Activated CD8-positive, alpha-beta memory T cell treated with anti-CD3 and anti-CD28 coated beads for 36 hours (primary cell): ENCODE results near the gene ACADSB. TPM values are rescaled to one million over a fixed set of nuclear protein-coding genes. Genes with fewer than 3 reads are reported as not detected.

Experiments
- CTCF ChIA-PET: fragments of 350-600 bp; sonication (Branson Sonifier 250); formaldehyde crosslinking; loops from one replicate; lab custom pipeline; 2021; ENCODE audit warnings: antibody characterized with exemption; lab: Charles Lee
- POLR2A ChIA-PET: fragments of 350-600 bp; sonication (Branson Sonifier 250); formaldehyde crosslinking; loops from one replicate; lab custom pipeline; 2021; ENCODE audit warnings: antibody characterized with exemption; lab: Charles Lee
- total RNA-seq, 2 experiments: library from RNA; stranded (reverse); gene quantifications; one replicate each; pipeline ENCODE4 v1.2.3, GENCODE V29; 2021

Gene ACADSB
- total RNA-seq = 10 to 100 TPM; 26.6 to 27.0 TPM

- POLR2A ChIA-PET = interaction anchor here (0.6 to 3.2 kb wide), 8 partner anchors 25 to 281 kb away, joined by 3 to 12 read pairs (median 3); partner anchors contain the start of genes BUB3, C10orf88 and PSTK
- CTCF ChIA-PET = interaction anchor here (0.6 to 1.6 kb wide), 3 partner anchors 13 to 28 kb away, joined by 3 to 10 read pairs (median 3); partner anchors contain the start of gene PSTK
Observed at GRCh38 chr10:123008355-123009104, at the start of gene ACADSB, which contains the start of gene IKZF5. ACADSB (plus strand) TSS chr10:123009006; CDS start chr10:123009030, 24 bp downstream. IKZF5 (minus strand) TSS chr10:123008795; CDS start chr10:122998625, 10,170 bp downstream.

- ChIA-PET CTCF (no interaction called here), POLR2A (no interaction called here)
Observed at GRCh38 chr10:122962405-122962804, 46.4 kb upstream of the ACADSB start.

GRCh38 chr10:122966879-122967278, 41.9 kb upstream of the ACADSB start:
- ChIA-PET POLR2A (no interaction called here), CTCF (no interaction called here)

- ChIA-PET CTCF (no interaction called here), POLR2A (no interaction called here)
Observed at GRCh38 chr10:122968698-122969097, 40.1 kb upstream of the ACADSB start.

- CTCF ChIA-PET = no interaction called here
- POLR2A ChIA-PET = no interaction called here
Observed at GRCh38 chr10:122974023-122974422, 34.8 kb upstream of the ACADSB start.

- ChIA-PET POLR2A (no interaction called here), CTCF (no interaction called here)
Observed at GRCh38 chr10:122974543-122975064, 34.2 kb upstream of the ACADSB start.

GRCh38 chr10:122980209-122981065, 28.4 kb upstream of the ACADSB start, which contains the start of gene PSTK:
PSTK (plus strand) TSS chr10:122980401; CDS start chr10:122980480, 79 bp downstream.
- CTCF ChIA-PET = interaction anchor here (0.7 to 2.8 kb wide), 4 partner anchors 11 to 28 kb away, joined by 3 to 10 read pairs (median 3); partner anchors contain the start of genes ACADSB and IKZF5
- POLR2A ChIA-PET = interaction anchor here (1.0 to 2.0 kb wide), 4 partner anchors 25 to 174 kb away, joined by 3 to 12 read pairs (median 4); partner anchors contain the start of gene BUB3

GRCh38 chr10:122981066-122981464, 27.7 kb upstream of the ACADSB start:
- ChIA-PET CTCF (interaction anchor here (1.0 to 2.8 kb wide), 3 partner anchors 19 to 27 kb away, joined by 3 to 10 read pairs (median 3); partner anchors contain the start of genes ACADSB and IKZF5), POLR2A (interaction anchor here (1.2 to 2.0 kb wide), 3 partner anchors 26 to 173 kb away, joined by 5 to 12 read pairs (median 6); partner anchors contain the start of genes BUB3 and C10orf88)

GRCh38 chr10:122983898-122984297, 24.9 kb upstream of the ACADSB start:
- ChIA-PET CTCF (no interaction called here), POLR2A (interaction anchor here (0.8 kb wide), 1 partner anchor 24 kb away, joined by 3 read pairs; no protein-coding TSS in a partner anchor)

GRCh38 chr10:122984708-122985107, 24.1 kb upstream of the ACADSB start:
- POLR2A ChIA-PET = no interaction called here

GRCh38 chr10:122986335-122986734, 22.5 kb upstream of the ACADSB start:
- ChIA-PET POLR2A (no interaction called here), CTCF (no interaction called here)

More at GRCh38 chr10:122984708-122985107, 24.1 kb upstream of the ACADSB start:
- CTCF ChIA-PET = no interaction called here

- CTCF ChIA-PET = no interaction called here
- POLR2A ChIA-PET = no interaction called here
Observed at GRCh38 chr10:122988501-122988900, 20.3 kb upstream of the ACADSB start.

GRCh38 chr10:122990278-122990677, 18.5 kb upstream of the ACADSB start:
- POLR2A ChIA-PET = no interaction called here
- CTCF ChIA-PET = no interaction called here

- ChIA-PET POLR2A (no interaction called here), CTCF (interaction anchor here (1.1 kb wide), 2 partner anchors 12 to 15 kb away, joined by 3 read pairs; partner anchors contain the start of gene PSTK)
Observed at GRCh38 chr10:122992031-122992585, 16.7 kb upstream of the ACADSB start.

GRCh38 chr10:122993797-122994336, 14.9 kb upstream of the ACADSB start:
- CTCF ChIA-PET = no interaction called here
- POLR2A ChIA-PET = no interaction called here

- ChIA-PET POLR2A (no interaction called here), CTCF (no interaction called here)
Observed at GRCh38 chr10:122995936-122996335, 12.9 kb upstream of the ACADSB start.

GRCh38 chr10:122997864-122998263, 10.9 kb upstream of the ACADSB start:
- ChIA-PET POLR2A (no interaction called here), CTCF (no interaction called here)

- POLR2A ChIA-PET = no interaction called here
- CTCF ChIA-PET = interaction anchor here (1.5 kb wide), 1 partner anchor 12 kb away, joined by 4 read pairs; no protein-coding TSS in a partner anchor
Observed at GRCh38 chr10:122998360-122998917, 10.4 kb upstream of the ACADSB start.
